Cardiac muscle cell (in vitro differentiated cells and primary cell): ENCODE data around the gene DLG2. TPM values are rescaled to one million over a fixed set of nuclear protein-coding genes. Genes with fewer than 3 reads are reported as not detected.

Source experiments
- DNase-seq, 2 donors: peaks; one replicate each; pipeline versions ENCODE4 v3.0.0 to v3.0.0-alpha.2; 2010 to 2017; ENCODE audit warnings: low read depth in 1 of 2, low spot score in 1 of 2
- H3K27ac ChIP-seq: fragments of 200-600 bp; sonication (generic); 2 replicates; pipeline ENCODE4 v1.5.1; 2016
- H3K27me3 ChIP-seq: fragments of 200-600 bp; sonication (generic); 2 replicates; pipeline ENCODE4 v1.6.0; 2016; ENCODE audit warnings: control low read depth
- H3K36me3 ChIP-seq: fragments of 200-600 bp; sonication (generic); 2 replicates; pipeline ENCODE4 v1.5.1; 2016; ENCODE audit warnings: control low read depth
- H3K4me1 ChIP-seq: fragments of 200-600 bp; sonication (generic); 2 replicates; pipeline ENCODE4 v1.8.1; 2017; ENCODE audit warnings: low read depth, mild to moderate bottlenecking, mixed run types
- H3K4me3 ChIP-seq: fragments of 200-600 bp; sonication (generic); 2 replicates; pipeline ENCODE4 v1.5.1; 2016; ENCODE audit warnings: mild to moderate bottlenecking
- H3K9me3 ChIP-seq: fragments of 200-600 bp; sonication (generic); 2 replicates; pipeline ENCODE4 v1.5.1; 2017; ENCODE audit warnings: low read depth, mild to moderate bottlenecking, control low read depth
- polyA plus RNA-seq: library from polyadenylated mRNA; unstranded; fragments of >200 nt; fragmentation: Nextera tagmentation; extraction: Ambion mirVana; gene quantifications from 2 replicates; pipeline ENCODE4 v1.2.1, GENCODE V29; 2016
- total RNA-seq: library from RNA; depleted of rRNA; stranded (reverse); fragments of >200 nt; gene quantifications from 2 replicates; pipeline ENCODE4 v1.2.3, GENCODE V29; 2016
- TF ChIP-seq, protein P1 (sequence below): IDR thresholded peaks from 2 replicates; pipeline ENCODE4 v1.5.1; 2012; ENCODE audit warnings: low read depth, mild to moderate bottlenecking, low read length

DLG2 gene
- total and polyA plus RNA-seq, 2 experiments from 2014 or later = 3.5 to 15.9 TPM

GRCh38 chr11:84721561-84721961 lies 905.6 kb downstream of the DLG2 start:
- H3K27me3 ChIP-seq = peaks cover 6% of the 10 kb centered on the region
- no peak overlapping the region for H3K4me3 ChIP-seq
- DNase-seq = no peak
- H3K4me1 ChIP-seq = no peaks in the 10 kb centered on the region
- H3K36me3 ChIP-seq = no peaks in the 10 kb centered on the region
- H3K27ac ChIP-seq = no peak overlapping the region
- no peaks in the 10 kb centered on the region for H3K9me3 ChIP-seq
- TF ChIP-seq, protein P1, sequence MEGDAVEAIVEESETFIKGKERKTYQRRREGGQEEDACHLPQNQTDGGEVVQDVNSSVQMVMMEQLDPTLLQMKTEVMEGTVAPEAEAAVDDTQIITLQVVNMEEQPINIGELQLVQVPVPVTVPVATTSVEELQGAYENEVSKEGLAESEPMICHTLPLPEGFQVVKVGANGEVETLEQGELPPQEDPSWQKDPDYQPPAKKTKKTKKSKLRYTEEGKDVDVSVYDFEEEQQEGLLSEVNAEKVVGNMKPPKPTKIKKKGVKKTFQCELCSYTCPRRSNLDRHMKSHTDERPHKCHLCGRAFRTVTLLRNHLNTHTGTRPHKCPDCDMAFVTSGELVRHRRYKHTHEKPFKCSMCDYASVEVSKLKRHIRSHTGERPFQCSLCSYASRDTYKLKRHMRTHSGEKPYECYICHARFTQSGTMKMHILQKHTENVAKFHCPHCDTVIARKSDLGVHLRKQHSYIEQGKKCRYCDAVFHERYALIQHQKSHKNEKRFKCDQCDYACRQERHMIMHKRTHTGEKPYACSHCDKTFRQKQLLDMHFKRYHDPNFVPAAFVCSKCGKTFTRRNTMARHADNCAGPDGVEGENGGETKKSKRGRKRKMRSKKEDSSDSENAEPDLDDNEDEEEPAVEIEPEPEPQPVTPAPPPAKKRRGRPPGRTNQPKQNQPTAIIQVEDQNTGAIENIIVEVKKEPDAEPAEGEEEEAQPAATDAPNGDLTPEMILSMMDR = no peak

- DNase-seq = peak; percentile 27 to 36
- H3K27ac ChIP-seq = no peak overlapping the region
- TF ChIP-seq, protein P1 = no peak
These were observed 906.3 kb downstream of the DLG2 start for GRCh38 chr11:84720706-84721402.

GRCh38 chr11:84719935-84720577 lies 907.1 kb downstream of the DLG2 start:
- H3K27me3 ChIP-seq = peaks cover 6% of the 10 kb centered on the region
- TF ChIP-seq, protein P1 = no peak
- no peaks in the 10 kb centered on the region for H3K4me1 ChIP-seq
- peak overlapping the region; percentile 43 for H3K4me3 ChIP-seq
- no peak overlapping the region for H3K27ac ChIP-seq
- H3K9me3 ChIP-seq = no peaks in the 10 kb centered on the region
- DNase-seq = peak in 1 of 2 donors; percentile 54
- H3K36me3 ChIP-seq = no peaks in the 10 kb centered on the region

More at GRCh38 chr11:84720706-84721402, 906.3 kb downstream of the DLG2 start:
- H3K4me1 ChIP-seq = no peaks in the 10 kb centered on the region
- H3K36me3 ChIP-seq = no peaks in the 10 kb centered on the region
- peak overlapping the region; percentile 43 for H3K4me3 ChIP-seq
- H3K9me3 ChIP-seq = no peaks in the 10 kb centered on the region
- H3K27me3 ChIP-seq = peaks cover 6% of the 10 kb centered on the region

GRCh38 chr11:84714316-84714780 lies 912.8 kb downstream of the DLG2 start:
- TF ChIP-seq, protein P1 = peak; percentile 19
- Histone ChIP-seq H3K27me3 (peaks cover 6% of the 10 kb centered on the region), H3K4me1 (no peaks in the 10 kb centered on the region), H3K9me3 (no peaks in the 10 kb centered on the region), H3K4me3 (no peak overlapping the region), H3K27ac (no peak overlapping the region), H3K36me3 (no peaks in the 10 kb centered on the region)
- peak; percentile 6 to 87 for DNase-seq

DNA sequence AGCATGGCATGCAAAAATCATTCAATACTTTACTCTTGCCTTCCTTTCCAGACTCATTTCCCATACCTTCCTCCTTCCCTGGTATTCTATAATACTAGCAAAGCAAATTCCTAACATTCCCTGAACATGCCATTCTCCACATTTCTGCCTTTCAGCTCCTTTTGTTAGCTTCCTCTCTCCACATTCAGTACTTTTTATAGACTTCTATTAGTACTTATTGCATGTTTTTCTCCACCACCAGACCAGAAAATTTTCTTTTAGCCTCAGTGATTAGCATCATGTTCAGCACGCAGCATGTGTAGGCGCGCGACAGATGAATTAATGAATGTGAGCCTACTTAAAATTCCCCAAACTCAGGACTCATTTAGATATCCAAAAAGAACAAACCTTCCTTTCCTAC lies 935.3 kb downstream of the DLG2 start:
- peak overlapping the region; percentile 68 for H3K27ac ChIP-seq
- no peaks in the 10 kb centered on the region for H3K27me3 ChIP-seq
- no peak overlapping the region for H3K4me3 ChIP-seq
- H3K36me3 ChIP-seq = no peaks in the 10 kb centered on the region
- TF ChIP-seq, protein P1 = no peak
- DNase-seq = peak in 1 of 2 donors; percentile 46
- H3K9me3 ChIP-seq = no peaks in the 10 kb centered on the region
- peaks cover 6% of the 10 kb centered on the region for H3K4me1 ChIP-seq
